Measurements from ENCODE around the gene TREM2. TPM values are rescaled to one million over a fixed set of nuclear protein-coding genes. Genes with fewer than 3 reads are reported as not detected.

Gene TREM2
- total RNA-seq, 4 donors from 2014 or later = 0.46 to 0.53 TPM; not detected in 2

GRCh38 chr6:41153992-41154625 lies 8.8 kb downstream of the TREM2 start, which contains the start of gene TREML1:
Gene TREML1, minus strand, starts transcription at chr6:41154347. Its CDS starts 59 bp downstream, at chr6:41154288.
- no peaks in the 10 kb centered on the region for H3K27me3 ChIP-seq
- no peak for TF ChIP-seq POLR2A (IDR thresholded peaks at IDR 0.05)
- TF ChIP-seq, protein P1, sequence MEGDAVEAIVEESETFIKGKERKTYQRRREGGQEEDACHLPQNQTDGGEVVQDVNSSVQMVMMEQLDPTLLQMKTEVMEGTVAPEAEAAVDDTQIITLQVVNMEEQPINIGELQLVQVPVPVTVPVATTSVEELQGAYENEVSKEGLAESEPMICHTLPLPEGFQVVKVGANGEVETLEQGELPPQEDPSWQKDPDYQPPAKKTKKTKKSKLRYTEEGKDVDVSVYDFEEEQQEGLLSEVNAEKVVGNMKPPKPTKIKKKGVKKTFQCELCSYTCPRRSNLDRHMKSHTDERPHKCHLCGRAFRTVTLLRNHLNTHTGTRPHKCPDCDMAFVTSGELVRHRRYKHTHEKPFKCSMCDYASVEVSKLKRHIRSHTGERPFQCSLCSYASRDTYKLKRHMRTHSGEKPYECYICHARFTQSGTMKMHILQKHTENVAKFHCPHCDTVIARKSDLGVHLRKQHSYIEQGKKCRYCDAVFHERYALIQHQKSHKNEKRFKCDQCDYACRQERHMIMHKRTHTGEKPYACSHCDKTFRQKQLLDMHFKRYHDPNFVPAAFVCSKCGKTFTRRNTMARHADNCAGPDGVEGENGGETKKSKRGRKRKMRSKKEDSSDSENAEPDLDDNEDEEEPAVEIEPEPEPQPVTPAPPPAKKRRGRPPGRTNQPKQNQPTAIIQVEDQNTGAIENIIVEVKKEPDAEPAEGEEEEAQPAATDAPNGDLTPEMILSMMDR (IDR thresholded peaks at IDR 0.05 in 4 of 5, conservative IDR thresholded peaks at IDR 0.05 in 1 of 5) = no peak

GRCh38 chr6:41153451-41153850 lies 9.5 kb downstream of the TREM2 start:
- H3K27me3 ChIP-seq = no peaks in the 10 kb centered on the region
- H3K36me3 ChIP-seq = peaks cover 0 to 6% of the 10 kb centered on the region in 2 donors
- no peaks in the 10 kb centered on the region for H3K4me1 ChIP-seq
- no peak for DNase-seq
- no peak overlapping the region for H3K4me3 ChIP-seq
- intact Hi-C loops (cut with DNase I; ENCODE audit: low total_unique reads) (no loop called here), in situ Hi-C loops (cut with MboI; ENCODE audit: low sequenced_read_pairs in 4 of 4) (no loop called here)
- ATAC-seq = no peak
- TF ChIP-seq POLR2A (IDR thresholded peaks at IDR 0.05) = no peak
- TF ChIP-seq, protein P1 (IDR thresholded peaks at IDR 0.05 in 4 of 5, conservative IDR thresholded peaks at IDR 0.05 in 1 of 5) = no peak
- no peaks in the 10 kb centered on the region for H3K9me3 ChIP-seq
- no peak overlapping the region for H3K27ac ChIP-seq

More at GRCh38 chr6:41153992-41154625, 8.8 kb downstream of the TREM2 start, which contains the start of gene TREML1:
- in situ Hi-C loops (cut with MboI; ENCODE audit: low sequenced_read_pairs in 4 of 4) (no loop called here), intact Hi-C loops (cut with DNase I; ENCODE audit: low total_unique reads) (no loop called here)
- no peaks in the 10 kb centered on the region for H3K9me3 ChIP-seq
- DNase-seq = no peak
- H3K36me3 ChIP-seq = peaks cover 0 to 2% of the 10 kb centered on the region in 2 donors
- no peaks in the 10 kb centered on the region for H3K4me1 ChIP-seq
- H3K27ac ChIP-seq = no peak within 1 kb of the TSS
- ATAC-seq = no peak
- no peak within 1 kb of the TSS for H3K4me3 ChIP-seq

GRCh38 chr6:41150671-41151070 lies 12.2 kb downstream of the TREM2 start:
- H3K27ac ChIP-seq = no peak overlapping the region
- intact Hi-C loops (cut with DNase I; ENCODE audit: low total_unique reads) = no loop called here
- in situ Hi-C loops (cut with MboI; ENCODE audit: low sequenced_read_pairs in 4 of 4) = no loop called here
- no peaks in the 10 kb centered on the region for H3K27me3 ChIP-seq
- DNase-seq (no peak), ATAC-seq (no peak)
- no peaks in the 10 kb centered on the region for H3K4me1 ChIP-seq
- H3K36me3 ChIP-seq = peaks cover 0 to 12% of the 10 kb centered on the region in 2 donors
- no peaks in the 10 kb centered on the region for H3K9me3 ChIP-seq
- no peak for TF ChIP-seq POLR2A (IDR thresholded peaks at IDR 0.05)
- TF ChIP-seq, protein P1 (IDR thresholded peaks at IDR 0.05 in 4 of 5, conservative IDR thresholded peaks at IDR 0.05 in 1 of 5) = no peak
- no peak overlapping the region for H3K4me3 ChIP-seq

DNA sequence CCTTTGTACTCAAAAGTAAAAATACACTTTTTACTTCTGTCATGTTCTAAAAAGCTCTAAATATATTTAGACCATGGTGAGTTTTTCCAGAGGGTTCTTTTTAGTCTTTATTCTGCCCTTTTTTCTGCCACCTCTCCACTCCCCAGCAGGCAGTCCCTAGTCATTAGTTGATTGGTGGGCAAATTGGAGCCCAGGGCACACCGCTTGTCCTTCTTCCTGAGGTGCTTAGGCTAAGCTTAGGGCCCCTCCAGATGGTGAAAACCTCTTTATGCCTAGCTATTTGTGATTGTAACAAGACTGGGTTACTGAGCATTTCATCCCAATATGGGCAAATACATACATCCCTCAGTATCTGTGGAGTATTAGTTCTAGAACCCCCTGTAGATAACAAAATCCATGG lies 15.0 kb downstream of the TREM2 start:
- Histone ChIP-seq H3K27me3 (no peaks in the 10 kb centered on the region), H3K27ac (no peak overlapping the region), H3K4me1 (no peaks in the 10 kb centered on the region), H3K9me3 (no peaks in the 10 kb centered on the region), H3K36me3 (peaks cover 0 to 12% of the 10 kb centered on the region in 2 donors), H3K4me3 (no peak overlapping the region)
- TF ChIP-seq, protein P1 (IDR thresholded peaks at IDR 0.05 in 4 of 5, conservative IDR thresholded peaks at IDR 0.05 in 1 of 5) = no peak
- no peak for TF ChIP-seq POLR2A (IDR thresholded peaks at IDR 0.05)
- no peak for DNase-seq
- in situ Hi-C loops (cut with MboI; ENCODE audit: low sequenced_read_pairs in 4 of 4) (no loop called here), intact Hi-C loops (cut with DNase I; ENCODE audit: low total_unique reads) (no loop called here)
- no peak for ATAC-seq
